GM12891 (cell line): ENCODE results near the gene KCNN4.

Experiments
- DNase-seq: peaks from one replicate; pipeline ENCODE4 v3.0.0; 2011; ENCODE audit warnings: low spot score; ENCODE audit not compliant: insufficient read length
- FAIRE-seq: peaks from 2 replicates; lab custom pipeline; 2011; peaks lifted over from hg19 to GRCh38; lab: Jason Lieb, UNC
- PAX5 ChIP-seq: IDR thresholded peaks from 2 replicates; pipeline ENCODE4 v1.6.1; 2011; ENCODE audit warnings: low read length, moderate library complexity, mild to moderate bottlenecking; ENCODE audit not compliant: insufficient read depth, severe bottlenecking
- POLR2A ChIP-seq: IDR thresholded peaks from 2 replicates; pipeline ENCODE4 v1.6.1; 2011; ENCODE audit warnings: low read depth, low read length, control low read depth
- POLR2AphosphoS5 ChIP-seq: IDR thresholded peaks from 2 replicates; pipeline ENCODE4 v1.6.1; 2011; ENCODE audit warnings: low read depth, low read length, control low read depth
- POU2F2 ChIP-seq: IDR thresholded peaks from 2 replicates; pipeline ENCODE4 v1.6.1; 2011; ENCODE audit warnings: low read depth, mild to moderate bottlenecking, control low read depth, low read length, moderate library complexity
- SPI1 ChIP-seq: IDR thresholded peaks from 2 replicates; pipeline ENCODE4 v1.6.1; 2011; ENCODE audit warnings: low read depth, low read length, control low read depth
- TAF1 ChIP-seq: IDR thresholded peaks from 2 replicates; pipeline ENCODE4 v1.6.1; 2011; ENCODE audit warnings: low read depth, low read length, control low read depth

The KCNN4 gene

DNA sequence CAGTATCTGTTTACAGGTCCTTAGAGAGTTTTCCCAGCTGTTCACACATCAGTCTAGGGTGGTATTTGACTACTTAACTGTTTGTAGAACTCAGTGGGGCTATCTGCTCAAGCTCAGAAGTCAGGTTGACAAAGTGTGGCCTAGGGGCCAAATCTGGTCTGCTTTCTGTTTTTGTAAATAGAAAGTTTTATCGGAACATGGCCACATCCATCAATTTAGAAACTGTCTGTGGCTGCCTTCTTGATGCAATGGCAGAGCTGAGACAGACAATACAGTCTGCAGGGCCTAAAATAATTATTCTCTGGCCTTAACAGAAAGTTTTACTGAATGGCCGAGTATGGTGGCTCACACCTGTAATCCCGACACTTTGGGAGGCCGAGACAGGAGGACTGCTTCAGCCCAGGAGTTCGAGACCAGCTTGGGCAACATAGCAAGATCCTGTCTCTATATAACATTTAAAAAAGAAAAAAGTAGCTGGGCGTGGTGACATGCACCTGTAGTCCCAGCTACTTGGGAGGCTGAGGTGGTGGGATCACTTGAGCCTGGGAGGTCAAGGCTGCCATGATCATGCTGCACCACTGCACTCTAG, 28.4 kb downstream of the KCNN4 start:
- peak; percentile 57 for FAIRE-seq
- DNase-seq, result no peak
- no peak for TF ChIP-seq POLR2AphosphoS5
- TF ChIP-seq PAX5, result no peak
- no peak for TF ChIP-seq TAF1
- TF ChIP-seq POLR2A, result no peak
- TF ChIP-seq SPI1, result no peak
- TF ChIP-seq POU2F2, result no peak

- FAIRE-seq, result no peak
These were observed 29.1 kb downstream of the KCNN4 start for GRCh38 chr19:43751466-43752220.

GRCh38 chr19:43749898-43750297, 30.9 kb downstream of the KCNN4 start:
- FAIRE-seq (no peak), DNase-seq (no peak)
- TF ChIP-seq TAF1 (no peak), POU2F2 (no peak), SPI1 (no peak), PAX5 (no peak), POLR2AphosphoS5 (no peak)

More at GRCh38 chr19:43751466-43752220, 29.1 kb downstream of the KCNN4 start:
- no peak for DNase-seq
- TF ChIP-seq SPI1 (no peak), POLR2AphosphoS5 (no peak), POLR2A (no peak), PAX5 (no peak), TAF1 (no peak), POU2F2 (no peak)

- no peak for TF ChIP-seq PAX5
- no peak for TF ChIP-seq POLR2AphosphoS5
- no peak for TF ChIP-seq SPI1
- TF ChIP-seq POLR2A, result no peak
- no peak for TF ChIP-seq TAF1
- TF ChIP-seq POU2F2, result no peak
- DNase-seq, result no peak
- FAIRE-seq, result no peak
These were observed 31.6 kb downstream of the KCNN4 start for GRCh38 chr19:43749152-43749551.

- TF ChIP-seq POLR2A, result no peak
- TF ChIP-seq POU2F2, result no peak
- TF ChIP-seq SPI1, result peak; percentile 44; the same call in 1 of the 2 replicates
- TF ChIP-seq POLR2AphosphoS5, result no peak
- TF ChIP-seq PAX5, result no peak
- TF ChIP-seq TAF1, result no peak
- FAIRE-seq, result no peak
- DNase-seq, result no peak
These were observed 32.1 kb downstream of the KCNN4 start for GRCh38 chr19:43748685-43749084.

DNA sequence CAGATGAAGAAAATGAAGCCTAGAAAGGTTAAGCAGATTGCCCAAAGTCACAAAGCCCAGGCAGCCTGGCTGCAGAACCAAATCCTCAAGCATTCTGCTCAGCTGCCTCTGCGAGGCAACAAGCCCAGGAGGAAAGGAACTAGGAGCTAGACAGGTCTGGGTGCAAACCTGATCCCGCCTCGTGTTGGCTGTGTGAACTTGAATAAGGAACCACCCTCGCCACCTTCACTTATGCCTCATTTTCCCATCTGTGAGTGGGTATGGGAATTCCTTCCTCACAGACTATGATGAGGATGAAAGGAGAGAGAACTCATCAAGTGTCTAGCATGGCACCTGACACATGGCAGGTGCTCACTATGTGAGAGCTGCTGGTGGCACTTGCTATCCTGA, 32.6 kb downstream of the KCNN4 start:
- no peak for TF ChIP-seq POLR2A
- no peak for TF ChIP-seq PAX5
- TF ChIP-seq POU2F2, result no peak
- no peak for TF ChIP-seq TAF1
- TF ChIP-seq POLR2AphosphoS5, result no peak
- TF ChIP-seq SPI1, result no peak
- FAIRE-seq (peak; percentile 35), DNase-seq (no peak)

DNA sequence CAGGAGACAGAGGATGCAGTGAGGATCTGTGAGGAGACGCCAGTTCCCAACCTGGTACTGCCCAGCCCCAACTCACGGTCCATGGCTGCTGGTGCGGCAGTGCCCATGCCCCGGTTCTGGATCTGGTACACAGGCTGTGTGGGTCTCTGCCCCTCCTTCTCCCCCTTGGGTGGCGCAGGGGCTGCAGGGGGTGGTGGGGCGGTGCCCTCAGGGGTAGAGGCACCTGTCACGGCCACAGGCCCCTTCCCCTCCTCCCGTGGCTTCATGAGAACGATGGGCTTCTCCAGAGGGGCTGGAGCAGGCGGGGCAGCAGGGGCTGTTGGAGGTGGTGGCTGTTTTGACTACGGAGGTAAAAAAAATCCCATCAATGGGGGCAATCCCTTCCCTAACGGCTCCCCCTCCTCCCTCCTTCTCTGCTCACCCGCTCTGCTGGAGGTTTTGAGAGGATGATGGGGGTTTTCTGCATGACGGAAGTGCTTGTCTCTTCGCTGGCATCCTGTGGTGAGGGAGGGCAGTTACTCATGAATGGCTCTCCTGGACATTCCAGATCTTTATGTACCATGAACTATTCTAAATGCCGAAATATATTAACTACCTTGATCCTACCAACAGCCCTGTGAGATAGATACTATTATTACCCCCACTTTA, 33.1 kb downstream of the KCNN4 start:
- FAIRE-seq (peak; percentile 20), DNase-seq (no peak)
- TF ChIP-seq POLR2AphosphoS5 (no peak), POLR2A (no peak), POU2F2 (no peak), PAX5 (no peak), TAF1 (no peak)

GRCh38 chr19:43743059-43743458, 37.7 kb downstream of the KCNN4 start:
- DNase-seq, result no peak
- FAIRE-seq, result no peak
- TF ChIP-seq POLR2AphosphoS5 (no peak), SPI1 (no peak), POLR2A (no peak), POU2F2 (no peak), TAF1 (no peak), PAX5 (no peak)

- no peak for FAIRE-seq
- DNase-seq, result no peak
- TF ChIP-seq TAF1 (no peak), POLR2A (no peak), POU2F2 (no peak), SPI1 (no peak), POLR2AphosphoS5 (no peak), PAX5 (no peak)
These were observed 39.5 kb downstream of the KCNN4 start for GRCh38 chr19:43741075-43741825.

DNA sequence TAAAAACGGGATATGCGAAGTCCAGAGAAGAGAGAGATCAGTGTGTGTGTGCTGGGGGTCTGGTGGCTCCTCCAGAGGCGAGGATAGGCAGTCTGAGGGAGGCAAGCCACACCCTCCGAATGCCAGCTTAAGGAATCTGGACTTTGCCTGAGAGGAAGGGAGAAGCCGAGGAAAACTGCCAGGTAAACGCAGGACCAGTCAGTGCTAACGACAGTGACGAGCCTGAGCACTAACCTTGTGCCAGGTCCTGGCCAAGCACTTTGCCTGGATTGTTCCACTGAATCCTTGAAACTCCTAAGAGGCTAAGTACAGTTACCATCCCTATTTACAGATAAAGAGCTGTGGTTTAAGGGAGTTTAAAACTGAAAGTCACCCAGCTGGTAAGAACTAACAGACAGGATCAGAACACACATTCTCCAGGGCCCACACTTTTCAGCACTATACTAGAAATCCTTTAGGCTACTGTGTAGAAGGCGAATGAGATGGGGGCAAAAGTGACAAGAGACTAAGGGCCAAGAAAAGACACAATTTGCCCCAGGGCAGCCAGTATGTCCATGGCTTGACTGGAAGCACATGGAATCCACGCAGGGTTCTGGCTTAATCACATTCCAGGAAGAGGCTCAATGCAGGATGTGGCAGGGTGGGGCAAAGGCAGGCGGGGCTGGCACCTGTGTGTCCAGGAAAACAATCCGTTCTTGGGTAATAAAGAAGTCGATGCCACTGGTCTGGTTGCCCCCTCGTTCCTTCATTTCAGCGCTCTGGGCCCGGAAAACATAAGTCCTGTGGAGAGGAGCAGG, 41.1 kb downstream of the KCNN4 start:
- TF ChIP-seq POU2F2 (no peak), SPI1 (no peak), TAF1 (no peak), PAX5 (no peak), POLR2A (no peak), POLR2AphosphoS5 (no peak)
- DNase-seq (no peak), FAIRE-seq (no peak)
